ENCODE data around the gene SPATA45.
A peak's percentile ranks its signal among the peaks of the same experiment; 100 is the strongest.

The SPATA45 gene

GRCh38 chr1:212828395-212828794 lies 19.1 kb downstream of the SPATA45 start:
- no peak for DNase-seq (ENCODE audit: low read depth)

GRCh38 chr1:212827831-212828278 lies 19.6 kb downstream of the SPATA45 start:
- no peak for DNase-seq (ENCODE audit: low read depth)

- no peak for DNase-seq (ENCODE audit: low read depth)
These were observed 20.2 kb downstream of the SPATA45 start for GRCh38 chr1:212827171-212827776.

DNA sequence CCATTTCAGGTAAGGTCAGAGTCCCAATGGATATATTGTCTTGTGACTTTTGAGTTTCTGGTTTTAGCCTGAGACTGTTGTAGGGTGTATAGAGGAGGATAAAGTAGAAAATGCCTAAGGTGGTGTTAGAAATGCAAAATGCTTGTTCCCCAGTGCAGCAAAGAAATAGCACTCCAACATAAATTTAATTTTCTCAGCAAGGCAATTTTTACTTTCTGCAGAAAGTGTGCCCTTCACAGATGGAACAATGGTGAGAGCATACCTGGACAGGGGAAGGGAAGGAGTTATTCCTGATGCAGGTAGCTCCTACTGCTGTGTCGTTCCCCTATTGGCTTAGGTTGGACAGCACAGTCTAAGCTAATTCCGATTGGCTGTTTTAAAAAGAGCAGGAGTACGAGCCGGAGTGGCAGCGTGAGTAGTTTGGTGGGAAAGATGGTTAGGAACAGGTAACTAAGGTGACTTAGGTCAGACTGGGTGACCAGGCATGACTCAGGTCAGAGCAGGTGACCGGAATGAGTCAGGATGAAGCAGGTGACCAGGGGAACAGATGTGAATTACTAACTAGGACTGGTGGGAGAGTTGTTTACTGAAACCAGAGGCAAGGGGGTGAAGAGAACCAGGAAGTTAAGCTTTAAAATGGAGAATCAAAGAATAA lies 21.5 kb downstream of the SPATA45 start:
- no peak for DNase-seq (ENCODE audit: low read depth)

- no peak for DNase-seq (ENCODE audit: low read depth)
These were observed 23.2 kb downstream of the SPATA45 start for GRCh38 chr1:212824201-212824600.

GRCh38 chr1:212822956-212823355 lies 24.5 kb downstream of the SPATA45 start:
- DNase-seq (ENCODE audit: low read depth), result no peak

DNA sequence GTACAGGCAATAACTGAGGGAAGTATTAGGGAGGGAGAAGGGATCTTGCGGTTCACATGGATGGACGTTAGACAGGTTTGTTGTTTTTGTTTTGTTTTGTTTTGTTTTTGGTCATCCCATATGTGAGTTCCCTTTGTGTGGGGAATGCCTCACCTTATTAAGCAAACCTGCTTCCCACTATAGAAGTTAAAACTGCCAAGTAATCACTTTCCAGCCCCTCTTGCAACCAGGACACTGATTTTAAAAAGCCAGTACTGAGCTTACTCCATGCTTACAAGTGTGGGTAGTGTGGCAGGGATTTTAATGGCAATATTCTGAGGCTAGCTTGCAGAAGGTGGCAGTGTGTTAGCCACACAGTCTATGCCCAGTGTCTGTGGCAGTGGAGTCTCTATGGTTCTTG lies 26.5 kb downstream of the SPATA45 start:
- no peak for DNase-seq (ENCODE audit: low read depth)

GRCh38 chr1:212819726-212820125 lies 27.7 kb downstream of the SPATA45 start:
- no peak for DNase-seq (ENCODE audit: low read depth)

DNA sequence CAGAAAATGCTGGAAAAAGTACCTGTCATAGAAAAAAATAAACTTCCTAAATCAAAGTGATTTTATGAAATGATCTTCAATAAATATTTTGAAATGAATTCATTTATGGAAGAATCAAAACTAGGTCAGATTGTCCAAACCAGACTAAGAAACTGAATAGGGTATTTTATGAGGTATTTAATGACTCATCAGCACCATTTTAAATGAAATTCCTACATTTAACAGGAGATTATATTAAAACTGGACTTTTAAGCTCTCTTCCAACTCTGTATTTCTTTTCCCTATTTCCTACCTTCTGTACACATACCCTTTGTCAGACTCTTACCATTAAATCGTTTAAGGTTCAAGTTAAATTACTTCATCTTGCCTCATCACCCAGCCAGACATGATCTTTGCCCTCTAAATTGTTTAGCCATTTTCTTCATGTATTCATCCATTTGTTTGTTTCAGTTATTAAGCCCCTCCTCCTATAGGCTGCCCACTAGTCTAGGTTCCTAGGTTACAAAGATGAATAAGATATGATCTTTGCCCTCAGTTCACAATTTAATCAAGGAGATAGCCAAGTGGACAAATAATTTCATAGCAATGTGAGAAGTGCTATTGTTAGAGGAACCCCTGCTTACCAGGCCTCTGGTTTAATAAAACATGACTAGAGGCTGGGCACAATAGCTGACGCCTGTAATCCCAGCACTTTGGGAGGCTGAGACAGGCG lies 30.7 kb downstream of the SPATA45 start:
- DNase-seq (ENCODE audit: low read depth), result no peak

DNA sequence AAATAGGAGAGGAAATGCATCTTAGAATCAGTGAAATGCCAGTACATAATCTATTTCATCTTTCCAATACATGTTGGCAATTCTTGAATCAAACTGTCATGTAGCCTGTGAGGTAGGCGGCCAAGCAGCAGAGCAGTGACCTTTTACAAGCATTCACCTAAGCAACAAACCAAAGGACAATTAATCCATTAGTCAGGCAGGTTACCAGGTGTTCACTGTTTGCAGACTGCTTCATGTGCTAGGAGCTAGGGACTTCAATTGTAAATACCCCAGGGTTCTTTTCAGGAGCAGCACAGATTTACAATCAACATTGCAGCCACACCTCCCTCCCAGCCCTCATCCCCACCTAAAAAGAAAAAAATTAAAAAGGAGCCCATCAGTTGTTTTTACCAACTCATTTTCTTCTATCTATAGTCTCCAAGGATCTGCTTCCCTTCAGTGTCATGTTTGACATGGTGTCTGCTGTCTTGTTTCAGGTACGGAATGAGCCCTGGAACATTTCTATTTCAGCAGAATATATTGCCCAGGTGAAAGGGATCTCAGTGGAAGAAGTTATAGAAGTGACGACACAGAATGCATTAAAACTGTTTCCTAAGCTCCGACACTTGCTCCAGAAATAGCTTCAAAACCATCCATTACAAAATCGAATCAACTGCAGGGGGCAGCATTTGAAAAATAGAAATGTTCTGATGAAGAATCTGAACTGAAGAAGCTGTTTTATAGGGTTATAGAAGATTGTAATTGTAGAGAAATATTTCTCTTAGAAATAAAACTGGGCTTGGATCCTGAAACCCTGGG lies 32.7 kb downstream of the SPATA45 start:
- DNase-seq (ENCODE audit: low read depth), result no peak

GRCh38 chr1:212805767-212806166 lies 41.7 kb downstream of the SPATA45 start:
- no peak for DNase-seq (ENCODE audit: low read depth)

- DNase-seq (ENCODE audit: low read depth), result no peak
These were observed 49.8 kb downstream of the SPATA45 start for GRCh38 chr1:212797681-212798080.

- DNase-seq (ENCODE audit: low read depth), result no peak
These were observed 52.9 kb downstream of the SPATA45 start for GRCh38 chr1:212794561-212795014.

- no peak for DNase-seq (ENCODE audit: low read depth)
These were observed 55.0 kb downstream of the SPATA45 start for GRCh38 chr1:212792396-212792908.

DNA sequence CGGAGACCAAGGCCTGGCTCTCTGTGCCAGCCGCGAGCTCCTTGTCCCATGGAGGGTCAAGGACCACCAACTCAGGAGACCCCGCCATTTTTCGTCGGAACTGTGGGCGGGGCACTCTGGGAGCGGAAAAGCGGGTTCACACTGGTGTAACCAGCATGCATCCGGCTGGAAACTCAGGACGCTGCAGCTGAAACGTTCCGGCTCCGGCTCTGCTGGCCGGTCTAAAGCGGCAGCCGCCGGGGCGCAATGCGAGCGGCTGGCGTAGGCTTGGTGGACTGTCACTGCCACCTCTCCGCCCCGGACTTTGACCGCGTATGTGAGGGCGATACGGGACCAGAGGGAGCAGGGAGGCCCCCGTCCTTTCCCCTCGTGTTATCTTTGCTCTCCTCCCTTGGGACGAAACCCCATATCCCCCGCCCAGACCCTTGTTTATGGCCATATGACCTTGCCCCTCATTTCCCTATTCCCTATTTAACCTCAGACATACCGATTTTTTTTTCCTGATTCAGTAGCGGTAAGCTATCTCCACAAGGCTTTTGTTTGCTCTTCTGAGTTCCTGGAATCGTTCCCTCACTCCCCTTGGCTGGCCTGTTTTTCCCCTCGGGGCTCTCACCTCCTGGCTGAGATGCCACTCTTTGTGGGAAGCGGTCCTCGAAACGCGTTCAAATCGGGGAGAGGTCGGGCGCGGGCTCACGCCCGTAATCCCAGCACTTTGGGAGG lies 55.6 kb downstream of the SPATA45 start, which contains the start of the genes NSL1 and TATDN3:
Gene NSL1 (minus strand): TSS at position 102 of the 720 bp plus-strand sequence. CDS start 14 bp downstream, at position 88.
Gene TATDN3 (plus strand): TSS at position 219 of the 720 bp plus-strand sequence. CDS start 28 bp downstream, at position 247.
- DNase-seq (ENCODE audit: low read depth), result peak; percentile 70

DNA sequence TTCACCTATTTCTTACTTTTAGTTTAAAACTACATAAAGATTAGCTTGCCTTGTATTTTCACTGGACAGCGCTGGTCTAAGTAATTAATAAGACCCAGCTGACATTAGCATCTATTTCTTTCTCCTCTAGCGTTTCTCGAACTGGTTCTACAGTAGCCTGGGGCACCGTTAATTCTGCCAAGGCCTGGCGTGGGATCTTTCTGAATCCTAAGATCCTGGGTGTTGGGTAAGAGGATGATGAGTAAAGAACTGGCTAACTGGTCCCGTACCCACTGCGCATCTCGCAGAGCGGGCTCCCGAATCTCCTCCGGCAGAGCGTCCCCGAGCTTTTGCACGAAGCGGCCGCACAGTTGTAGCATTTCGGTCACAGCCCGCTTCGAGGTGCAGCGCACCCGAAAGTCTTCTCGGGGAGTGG lies 56.2 kb downstream of the SPATA45 start:
- peak; percentile 29 for DNase-seq (ENCODE audit: low read depth)

- no peak for DNase-seq (ENCODE audit: low read depth)
These were observed 61.6 kb downstream of the SPATA45 start for GRCh38 chr1:212785871-212786270.

DNA sequence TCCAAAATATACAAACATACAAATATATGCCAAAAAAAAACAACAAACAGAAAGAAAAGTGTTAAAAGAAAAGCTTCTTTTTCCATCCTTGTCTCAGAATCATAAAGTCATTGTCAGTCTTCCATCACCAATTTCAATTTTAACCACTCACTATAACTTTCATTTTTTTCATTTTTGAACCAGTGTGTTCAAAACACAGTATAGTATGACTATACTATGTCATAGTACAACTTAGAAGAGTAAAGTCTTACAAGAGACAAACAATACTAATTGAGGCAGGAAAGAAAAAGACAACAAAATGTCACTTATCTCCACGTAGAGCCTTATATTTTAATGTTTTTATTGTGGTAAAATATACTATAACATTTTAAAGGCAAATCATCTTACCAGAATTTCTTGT lies 63.5 kb downstream of the SPATA45 start:
- DNase-seq (ENCODE audit: low read depth), result no peak

GRCh38 chr1:212782422-212783154 lies 64.9 kb downstream of the SPATA45 start:
- DNase-seq (ENCODE audit: low read depth), result peak; percentile 18

GRCh38 chr1:212781225-212781624 lies 66.2 kb downstream of the SPATA45 start:
- DNase-seq (ENCODE audit: low read depth), result no peak

Measured in fibroblast of the conjunctiva (primary cell).